WI38 (cell line): ENCODE measurements around the gene UBR1.
"Not testable (repeated sequence)": the region's sequence is repeated elsewhere in the genome, so short reads cannot be mapped to it uniquely, and the experiment has no call there.

Experiments used
- H3K4me3 ChIP-seq: 2 replicates; pipeline ENCODE4 v1.5.1; 2011; ENCODE audit warnings: low read depth, mild to moderate bottlenecking, control low read depth, low read length
- TF ChIP-seq, protein P1 (sequence below): IDR thresholded peaks from 2 replicates; pipeline ENCODE4 v1.5.1; 2012; ENCODE audit warnings: low read depth, mild to moderate bottlenecking, control low read depth, low read length

The UBR1 gene

DNA sequence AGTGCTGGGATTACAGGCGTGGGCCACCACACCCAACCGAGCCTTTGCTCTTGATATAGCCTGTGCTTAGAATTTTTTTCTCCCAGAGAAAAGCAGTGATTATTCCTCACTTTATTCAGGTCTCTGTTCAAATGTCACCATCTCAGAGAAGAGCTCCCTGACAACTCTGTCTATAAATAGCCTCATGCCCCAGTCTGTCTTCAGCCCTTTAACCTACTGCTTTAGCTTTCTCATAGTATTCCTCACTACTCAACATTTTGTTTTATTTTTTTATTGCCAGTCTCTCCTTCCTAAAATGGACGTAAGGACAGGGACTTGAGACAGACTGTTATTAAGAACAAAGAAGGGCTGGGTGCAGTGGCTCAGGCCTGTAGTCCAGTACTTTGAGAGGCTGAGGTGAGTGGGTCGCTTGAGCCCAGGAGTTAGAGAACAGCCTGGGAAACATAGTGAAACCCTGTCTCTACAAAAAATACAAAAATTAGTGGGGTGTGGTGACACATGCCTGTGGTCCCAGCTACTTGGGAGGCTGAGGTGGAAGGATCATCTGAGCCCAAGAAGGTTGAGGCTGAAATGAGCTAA, 106.5 kb downstream of the UBR1 start:
- no peak overlapping the region for H3K4me3 ChIP-seq
- TF ChIP-seq, protein P1, sequence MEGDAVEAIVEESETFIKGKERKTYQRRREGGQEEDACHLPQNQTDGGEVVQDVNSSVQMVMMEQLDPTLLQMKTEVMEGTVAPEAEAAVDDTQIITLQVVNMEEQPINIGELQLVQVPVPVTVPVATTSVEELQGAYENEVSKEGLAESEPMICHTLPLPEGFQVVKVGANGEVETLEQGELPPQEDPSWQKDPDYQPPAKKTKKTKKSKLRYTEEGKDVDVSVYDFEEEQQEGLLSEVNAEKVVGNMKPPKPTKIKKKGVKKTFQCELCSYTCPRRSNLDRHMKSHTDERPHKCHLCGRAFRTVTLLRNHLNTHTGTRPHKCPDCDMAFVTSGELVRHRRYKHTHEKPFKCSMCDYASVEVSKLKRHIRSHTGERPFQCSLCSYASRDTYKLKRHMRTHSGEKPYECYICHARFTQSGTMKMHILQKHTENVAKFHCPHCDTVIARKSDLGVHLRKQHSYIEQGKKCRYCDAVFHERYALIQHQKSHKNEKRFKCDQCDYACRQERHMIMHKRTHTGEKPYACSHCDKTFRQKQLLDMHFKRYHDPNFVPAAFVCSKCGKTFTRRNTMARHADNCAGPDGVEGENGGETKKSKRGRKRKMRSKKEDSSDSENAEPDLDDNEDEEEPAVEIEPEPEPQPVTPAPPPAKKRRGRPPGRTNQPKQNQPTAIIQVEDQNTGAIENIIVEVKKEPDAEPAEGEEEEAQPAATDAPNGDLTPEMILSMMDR, result no peak

DNA sequence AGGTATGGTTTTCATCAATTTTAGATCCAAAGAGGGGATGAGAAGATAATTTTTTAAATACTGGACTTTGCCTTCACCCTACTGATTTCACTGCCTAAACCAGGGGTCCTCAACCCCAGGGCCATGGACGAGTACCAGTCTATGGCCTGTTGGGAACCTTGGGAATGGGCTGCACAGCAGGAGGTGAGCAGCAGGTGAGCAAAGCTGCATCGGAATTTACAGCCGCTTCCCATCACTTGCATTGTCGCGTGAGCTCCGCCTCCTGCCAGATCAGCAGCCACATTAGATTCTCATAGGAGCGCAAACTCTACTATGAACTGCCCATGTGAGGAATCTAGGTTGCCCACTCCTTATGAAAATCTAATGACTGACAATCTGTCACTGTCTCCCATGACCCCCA, 109.0 kb downstream of the UBR1 start:
- TF ChIP-seq, protein P1, result no peak
- no peak overlapping the region for H3K4me3 ChIP-seq

DNA sequence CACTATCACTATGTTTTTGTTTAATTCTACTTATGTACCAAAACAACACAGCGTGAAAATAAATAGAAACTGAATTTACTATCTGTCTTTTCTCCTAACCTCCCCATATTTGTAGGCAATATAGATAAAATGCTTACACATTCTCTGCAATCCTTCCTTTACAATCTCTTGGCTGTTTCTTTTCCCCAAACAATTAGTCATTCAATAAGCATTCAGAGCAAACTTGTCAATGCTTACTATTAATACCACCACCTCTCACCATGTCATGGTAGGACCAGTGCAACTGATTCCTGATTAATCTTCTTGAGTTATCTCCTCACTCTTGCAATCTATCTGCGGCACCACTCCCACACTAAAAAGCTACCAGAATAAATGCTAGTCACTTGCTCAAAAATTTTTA, 111.3 kb downstream of the UBR1 start:
- TF ChIP-seq, protein P1, result no peak
- no peak overlapping the region for H3K4me3 ChIP-seq

DNA sequence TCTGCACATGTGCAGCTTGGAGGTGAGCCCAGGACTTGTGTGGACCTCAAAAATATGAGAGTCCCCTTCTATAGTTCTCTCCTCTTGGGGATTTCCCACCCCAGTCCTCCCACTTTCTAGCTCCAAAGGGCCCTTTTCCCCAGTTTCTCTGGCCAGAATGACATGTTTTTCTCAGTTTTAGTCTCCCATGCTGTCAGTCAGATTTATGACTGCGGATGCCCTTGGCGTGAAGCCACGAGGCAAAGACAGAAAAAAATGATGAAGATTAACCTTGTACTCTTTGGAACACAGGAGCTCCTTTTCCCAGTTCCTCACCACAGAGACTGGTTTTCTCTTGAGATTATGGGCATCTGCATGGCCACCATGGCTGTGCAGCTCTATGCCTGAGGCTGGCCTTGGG, 113.2 kb downstream of the UBR1 start:
- H3K4me3 ChIP-seq, result no peak overlapping the region
- TF ChIP-seq, protein P1, result no peak

DNA sequence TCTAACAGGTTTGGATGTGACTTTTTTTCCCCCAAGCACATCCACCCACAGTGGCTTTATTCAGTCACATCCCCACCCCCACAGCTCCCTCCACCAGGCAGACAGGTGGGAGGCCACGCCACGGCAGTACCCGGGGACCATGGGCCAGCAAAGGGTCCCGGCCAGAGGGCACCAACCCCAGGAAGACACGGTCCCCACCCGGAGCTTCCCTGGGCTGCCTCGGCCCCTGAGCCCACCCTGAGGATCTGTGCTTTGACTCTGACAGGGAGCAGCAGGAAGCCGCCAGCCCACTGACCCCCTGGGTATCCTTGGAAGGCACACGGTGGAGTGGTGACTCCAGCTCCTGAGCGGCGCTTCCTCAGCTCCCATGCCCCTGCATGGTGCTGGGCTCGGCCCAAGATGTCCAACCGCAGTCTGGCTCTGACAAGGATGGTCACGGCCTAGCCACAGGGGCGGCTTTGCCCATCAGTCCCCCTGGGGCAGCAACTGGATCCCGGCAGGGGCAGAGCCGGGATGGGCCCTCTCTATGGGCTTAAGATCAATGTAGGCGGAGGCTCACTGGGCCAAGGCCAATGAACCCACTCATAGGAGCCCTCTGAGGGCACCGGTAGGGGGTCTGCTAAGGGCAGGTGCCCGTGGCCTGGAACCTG, 119.0 kb downstream of the UBR1 start:
- TF ChIP-seq, protein P1, result no peak
- no peak overlapping the region for H3K4me3 ChIP-seq

DNA sequence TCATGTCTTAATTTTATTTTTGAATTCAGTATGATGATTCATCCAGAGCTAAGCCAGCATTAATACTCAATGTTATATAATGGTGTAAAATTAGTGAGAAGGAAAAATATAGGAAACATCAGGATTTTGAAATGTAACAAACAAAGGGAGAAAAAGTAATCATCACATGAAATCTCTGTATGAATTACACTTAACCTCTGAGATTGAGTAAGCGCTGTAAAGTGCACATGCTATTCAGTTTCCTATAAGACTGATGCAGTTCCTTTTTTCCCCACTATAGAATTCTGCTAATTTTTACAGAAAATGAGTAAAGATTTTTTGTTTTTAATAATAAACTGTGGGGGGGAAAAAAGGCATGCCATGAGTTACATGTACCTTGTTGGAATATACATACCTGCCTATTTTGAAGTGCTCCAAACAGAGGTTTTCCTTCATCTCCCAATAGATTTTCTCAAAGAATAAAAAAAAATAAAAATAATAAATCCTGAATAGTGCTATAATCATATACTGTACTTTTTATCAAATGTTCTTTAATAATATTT, 121.3 kb downstream of the UBR1 start:
- H3K4me3 ChIP-seq, result no peak overlapping the region
- TF ChIP-seq, protein P1, result no peak

DNA sequence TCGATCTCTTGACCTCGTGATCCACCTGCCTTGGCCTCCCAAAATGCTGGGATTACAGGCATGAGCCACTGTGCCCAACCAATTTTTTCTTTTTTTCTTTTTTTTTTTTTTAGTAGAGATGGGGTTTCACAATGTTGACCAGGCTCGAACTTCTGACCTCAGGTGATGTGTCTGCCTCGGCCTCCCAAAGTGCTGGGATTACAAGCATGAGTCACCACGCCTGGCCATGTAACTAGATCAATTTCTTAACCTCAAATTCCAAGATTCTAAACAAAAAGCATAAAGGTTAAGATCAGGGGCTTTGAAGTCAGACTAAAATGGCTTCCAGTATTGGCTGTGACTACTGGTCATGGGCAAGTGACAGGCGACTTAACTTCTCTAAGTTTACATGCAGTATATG, 126.7 kb downstream of the UBR1 start:
- H3K4me3 ChIP-seq, result not testable (repeated sequence)
